Hematopoietic multipotent progenitor cell treated with erythropoietin and hydrocortisone succinate and interleukin-3 and kit ligand, for 6 days (in vitro differentiated cells): ENCODE measurements around the gene ZNF341.
"Not testable (repeated sequence)": the region's sequence is repeated elsewhere in the genome, so short reads cannot be mapped to it uniquely, and the experiment has no call there.

Experiments
- DNase-seq: peaks from one replicate; pipeline ENCODE4 v3.0.0-alpha.2; 2015

The ZNF341 gene

DNA sequence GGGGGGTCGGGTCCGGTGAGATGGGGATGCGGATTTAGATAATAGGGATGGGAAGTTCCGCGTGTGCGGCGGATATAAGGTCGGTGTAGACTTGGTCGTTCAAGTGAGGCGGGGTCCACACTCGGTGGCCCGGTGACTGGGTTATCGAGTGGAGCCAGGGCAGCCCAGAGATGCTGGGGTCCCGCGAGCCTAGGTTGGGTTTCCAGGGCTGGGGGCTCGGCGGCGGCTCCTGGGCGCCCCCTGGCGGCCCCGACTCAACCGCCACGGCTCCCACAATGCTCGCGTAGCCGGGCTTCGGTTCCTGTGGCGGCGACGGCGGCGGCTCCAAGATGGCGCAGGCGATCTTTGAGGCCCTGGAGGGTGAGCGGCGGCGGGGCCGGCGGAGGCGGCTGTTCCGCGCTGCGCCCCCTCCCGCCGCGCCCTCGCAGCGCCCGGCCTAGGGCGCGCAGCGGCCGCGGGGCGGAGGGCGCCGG, at the start of gene ZNF341:
Gene ZNF341, plus strand, starts transcription at position 304 of the 473 bp plus-strand sequence. Its CDS starts 26 bp downstream, at position 330.
- DNase-seq, result peak; percentile 94

DNA sequence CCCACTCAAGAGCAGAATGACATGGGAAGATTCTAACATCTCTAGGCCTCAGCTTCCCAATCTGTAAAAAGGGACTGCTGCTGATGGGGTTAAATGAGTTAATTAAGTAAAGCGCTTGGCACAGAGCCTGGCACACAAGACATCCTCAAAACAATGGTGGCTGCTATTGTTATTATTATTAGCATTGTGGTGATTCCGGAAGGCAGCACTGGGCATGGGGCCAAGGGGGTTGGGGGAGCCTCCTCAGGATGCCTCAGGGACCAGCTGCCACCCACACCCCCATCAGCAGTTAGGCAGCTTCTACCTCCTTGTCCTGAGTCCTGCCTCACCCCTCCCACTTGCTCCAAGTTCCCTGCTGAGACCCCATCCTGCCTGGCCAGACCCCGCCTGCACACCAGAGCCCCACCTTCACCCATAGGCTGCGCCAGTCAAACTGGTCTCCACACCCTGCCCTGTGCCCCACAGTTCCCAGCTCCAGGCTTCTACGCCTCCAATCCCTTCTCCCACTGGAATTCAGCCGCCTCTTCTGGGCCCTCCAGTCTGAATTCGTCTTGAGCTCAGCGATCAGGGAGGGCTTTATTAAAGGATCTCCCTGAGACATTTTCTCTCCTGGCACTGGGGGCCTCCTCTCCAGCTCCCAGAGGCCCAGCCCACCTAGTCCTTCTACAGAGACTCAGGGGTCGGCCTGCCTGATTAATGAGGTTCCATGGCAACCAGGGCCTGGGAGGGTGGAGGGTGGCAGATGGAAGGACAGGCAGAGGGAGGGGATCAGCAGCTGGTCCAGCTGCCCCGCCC, 47.1 kb upstream of the ZNF341 start:
- no peak for DNase-seq

DNA sequence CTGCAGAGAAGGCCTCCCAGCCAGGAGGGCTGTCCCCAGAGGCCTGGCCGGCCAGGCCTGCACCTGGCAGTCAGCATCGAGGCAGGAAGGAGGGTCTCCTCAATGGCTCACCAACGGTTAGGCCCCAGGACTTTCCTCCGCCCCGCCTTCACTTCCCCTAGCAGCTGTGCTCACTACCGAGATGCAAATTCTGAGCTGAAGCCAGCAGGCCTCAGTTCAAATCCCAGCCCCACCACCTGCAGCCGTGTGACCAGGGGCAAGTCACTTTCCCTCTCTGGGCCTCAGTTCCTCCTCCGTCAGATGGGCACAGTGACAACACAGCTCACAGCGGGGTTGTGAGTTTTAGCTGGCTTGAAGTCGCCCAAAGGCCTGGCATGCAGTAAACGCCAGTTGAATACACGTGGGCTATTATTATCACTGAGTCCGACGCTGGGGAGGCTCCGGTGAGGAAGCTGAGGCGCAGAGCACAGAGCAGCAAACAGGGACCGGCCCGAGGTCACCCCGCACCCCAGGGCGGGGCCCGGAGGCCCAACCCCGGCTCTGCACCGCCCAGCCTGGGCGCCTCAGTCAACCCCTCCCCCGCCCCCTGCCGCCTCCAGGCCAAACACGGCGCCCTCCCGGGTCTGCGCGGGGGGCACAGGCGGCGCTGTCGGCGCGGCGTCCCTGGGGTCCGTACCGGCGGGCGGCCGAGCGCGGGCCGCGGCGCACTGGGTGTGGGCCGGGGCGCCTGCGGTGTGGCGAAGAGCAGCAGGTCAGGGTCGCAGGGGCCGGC, 46.3 kb upstream of the ZNF341 start:
- peak; percentile 89 for DNase-seq

DNA sequence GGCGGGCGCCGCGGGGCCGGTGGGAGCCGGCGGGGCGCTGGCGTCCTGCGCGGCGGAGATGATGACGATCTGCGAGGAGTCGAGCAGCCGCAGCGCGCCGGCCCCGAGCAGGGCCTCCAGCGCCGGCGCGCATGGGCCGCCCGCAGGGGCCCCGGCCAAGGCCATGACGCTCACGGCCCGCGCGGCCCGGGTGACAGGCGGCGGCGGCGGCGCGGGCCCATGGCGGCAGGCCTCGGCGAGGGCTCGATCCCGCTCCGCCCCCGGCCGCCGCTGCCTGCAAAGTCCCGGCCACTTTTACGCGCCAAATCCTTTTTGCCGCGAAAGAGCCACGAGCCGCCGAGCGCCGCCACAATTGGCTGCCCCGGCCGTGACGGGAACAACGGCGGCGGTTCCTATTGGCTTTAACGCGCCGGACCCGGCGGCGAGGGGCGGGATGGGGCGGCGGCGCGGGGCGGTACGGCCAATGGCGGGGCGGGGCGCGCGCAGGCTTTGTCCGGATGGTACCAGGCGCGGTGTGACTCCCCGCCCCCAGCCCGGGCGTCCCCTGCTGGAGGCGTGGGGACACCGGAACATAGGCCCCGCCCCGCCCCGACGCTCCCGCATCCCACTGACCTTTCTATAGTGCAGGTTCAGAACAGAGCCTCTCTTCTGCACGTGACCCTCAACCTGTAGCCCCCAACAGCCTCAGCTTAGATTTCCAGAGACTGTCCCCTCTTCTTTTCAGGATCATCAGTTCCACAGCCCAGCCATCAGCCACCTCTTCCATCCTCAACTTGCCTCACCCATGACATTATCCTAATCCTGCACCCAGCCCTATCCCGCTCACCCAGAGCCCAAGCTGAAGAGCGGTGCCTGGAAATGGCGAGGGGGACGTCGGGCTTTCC, 45.5 kb upstream of the ZNF341 start, which contains the start of gene E2F1:
Gene E2F1, minus strand, starts transcription at position 286 of the 884 bp plus-strand sequence. Its CDS starts 121 bp downstream, at position 165.
- peak; percentile 97 for DNase-seq

DNA sequence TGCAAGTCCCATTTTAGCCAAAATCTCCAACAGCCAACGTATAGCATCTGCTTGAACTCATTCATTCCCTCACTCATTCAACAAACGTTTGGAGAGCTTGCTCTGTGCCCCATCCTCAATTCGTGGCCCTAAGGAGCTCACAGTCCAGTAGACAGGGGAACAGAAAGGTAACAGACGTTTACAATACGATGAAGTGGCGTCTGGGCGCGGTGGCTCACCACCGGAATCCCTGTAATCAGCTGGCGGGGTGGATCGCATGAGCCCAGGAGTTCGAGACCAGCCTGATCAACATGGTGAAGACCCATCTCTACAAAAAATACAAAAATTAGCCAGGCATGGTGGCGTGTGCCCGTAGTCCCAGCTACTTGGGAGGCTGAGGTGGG, 44.8 kb upstream of the ZNF341 start:
- DNase-seq, result no peak

DNA sequence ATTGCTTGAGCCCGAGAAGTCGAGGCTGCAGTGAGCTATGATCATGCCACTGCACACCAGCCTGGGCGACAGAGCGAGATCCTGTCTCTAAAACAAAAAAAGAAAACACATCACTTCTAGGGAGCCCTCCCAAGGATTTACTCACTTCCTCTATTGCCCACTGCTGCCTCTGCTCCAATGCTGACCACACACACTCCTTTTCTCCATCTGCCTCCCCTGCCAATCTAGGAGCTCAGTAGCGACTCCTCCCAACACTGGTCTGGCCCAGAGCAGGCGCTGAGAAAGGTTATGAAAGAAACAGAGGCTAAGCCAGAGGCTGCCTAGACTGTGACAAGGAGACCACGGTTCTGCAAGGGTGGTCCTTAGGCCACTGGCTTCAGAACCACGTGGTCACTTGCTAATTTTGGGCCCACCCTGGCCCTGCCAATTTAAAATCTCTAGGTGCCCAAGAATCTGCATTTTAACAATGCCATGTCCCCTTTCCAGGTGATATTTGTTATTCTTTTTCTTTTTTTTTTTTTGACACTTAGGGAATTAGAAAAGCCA, 44.4 kb upstream of the ZNF341 start:
- DNase-seq, result peak; percentile 48

DNA sequence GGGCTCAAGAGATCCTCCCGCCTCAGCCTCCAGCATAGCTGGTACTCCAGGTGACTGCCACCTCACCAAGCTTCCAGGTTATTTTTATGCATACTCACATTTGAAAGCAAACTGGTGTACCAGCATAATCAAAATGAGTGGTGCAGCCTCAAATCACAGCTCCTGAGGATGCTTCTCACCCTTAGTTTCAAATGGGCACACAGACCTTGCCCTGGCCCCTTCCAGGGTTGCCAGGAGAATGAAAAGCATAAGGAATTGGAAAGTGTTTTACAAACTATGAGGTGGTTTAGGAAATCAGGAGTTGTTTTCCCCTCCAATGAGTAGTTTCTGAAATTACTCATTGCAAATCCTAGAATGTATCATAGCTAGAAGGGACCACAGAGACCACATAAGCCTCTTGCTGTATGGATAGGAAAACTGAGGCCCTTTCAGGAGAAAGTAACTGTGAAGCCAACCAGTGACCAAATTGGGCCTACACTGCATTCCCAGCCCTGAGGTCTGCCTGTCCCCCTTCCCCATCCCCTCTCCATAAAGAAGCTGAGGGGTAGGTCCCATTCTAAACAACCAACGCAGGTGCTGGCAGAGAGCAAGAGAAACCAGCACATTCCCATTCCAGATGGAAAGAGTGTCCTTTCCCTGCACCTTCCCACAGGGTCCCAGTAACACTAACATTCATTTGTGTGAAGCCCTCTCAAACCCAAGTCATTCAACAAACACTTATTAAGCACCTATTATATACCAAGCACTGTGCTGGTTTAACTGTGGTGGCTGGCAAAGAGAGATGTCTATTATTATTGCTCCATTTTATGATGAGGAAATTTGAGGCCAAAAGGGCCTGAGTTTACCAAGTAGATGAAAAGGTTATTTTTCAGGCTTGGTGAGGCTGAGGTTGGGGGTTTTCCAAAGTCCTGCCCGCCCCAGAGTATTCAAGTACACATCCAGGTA, 43.5 kb upstream of the ZNF341 start:
- DNase-seq, result no peak

DNA sequence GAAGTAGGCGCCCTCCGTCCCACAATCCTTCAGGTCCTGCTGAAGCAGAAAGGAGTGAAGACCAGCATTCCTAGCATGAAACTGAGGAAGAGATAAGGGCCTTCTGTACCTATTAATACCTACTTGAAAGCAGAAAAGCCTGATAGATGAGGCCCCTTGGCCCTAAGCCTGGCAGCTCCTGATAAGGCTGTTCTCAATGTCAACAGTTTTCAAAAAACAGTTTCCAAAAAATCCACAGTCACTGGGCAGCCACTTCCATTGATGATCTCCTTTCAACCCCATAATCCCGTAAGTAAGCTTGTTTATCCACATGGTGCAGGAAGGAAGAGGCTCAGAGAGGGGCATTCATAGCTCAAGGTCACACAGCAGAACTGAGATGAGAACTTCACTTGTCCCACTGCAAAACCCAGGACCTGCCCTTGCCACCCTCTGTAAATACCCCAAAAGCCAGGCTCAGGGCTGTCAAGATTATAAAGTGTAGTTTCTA, 42.8 kb upstream of the ZNF341 start:
- peak; percentile 88 for DNase-seq

DNA sequence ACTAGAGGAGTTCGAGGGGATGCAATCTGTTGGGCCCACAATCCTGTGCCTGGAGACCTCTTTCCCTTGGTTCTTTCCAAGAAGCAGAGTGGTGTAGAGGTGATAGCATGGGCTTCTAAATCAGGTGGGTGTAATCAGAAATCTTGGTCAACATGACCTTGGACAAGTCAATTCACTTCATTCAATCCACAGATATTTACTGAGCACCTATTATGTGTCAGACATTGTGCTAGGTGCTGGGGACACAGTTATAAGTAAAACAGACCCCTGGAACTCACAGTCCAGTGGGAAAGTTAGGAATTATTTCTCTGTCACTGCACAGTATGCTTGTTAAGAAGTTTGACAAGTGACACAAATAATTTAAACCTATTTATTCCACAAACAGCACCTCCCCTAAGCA, 42.3 kb upstream of the ZNF341 start:
- no peak for DNase-seq

DNA sequence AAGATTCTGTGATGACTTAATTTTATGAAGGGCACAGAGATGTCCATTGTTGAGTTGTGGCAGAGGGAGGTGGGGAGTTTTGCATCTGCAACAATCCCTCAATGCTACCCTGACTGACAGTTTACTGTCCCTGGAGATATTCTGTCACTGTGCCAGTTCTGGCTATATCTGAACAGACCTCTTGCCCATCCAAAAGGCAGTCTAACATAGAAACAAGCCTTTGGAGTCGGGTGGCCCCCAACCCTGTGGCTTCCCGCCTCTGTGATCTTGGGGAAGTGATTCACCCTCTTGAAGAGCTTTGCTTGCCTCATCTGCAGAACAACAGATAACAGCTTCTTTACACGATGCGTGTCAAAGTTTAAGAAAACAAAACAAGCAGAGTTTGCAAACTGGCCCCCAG, 41.8 kb upstream of the ZNF341 start:
- peak; percentile 99 for DNase-seq

DNA sequence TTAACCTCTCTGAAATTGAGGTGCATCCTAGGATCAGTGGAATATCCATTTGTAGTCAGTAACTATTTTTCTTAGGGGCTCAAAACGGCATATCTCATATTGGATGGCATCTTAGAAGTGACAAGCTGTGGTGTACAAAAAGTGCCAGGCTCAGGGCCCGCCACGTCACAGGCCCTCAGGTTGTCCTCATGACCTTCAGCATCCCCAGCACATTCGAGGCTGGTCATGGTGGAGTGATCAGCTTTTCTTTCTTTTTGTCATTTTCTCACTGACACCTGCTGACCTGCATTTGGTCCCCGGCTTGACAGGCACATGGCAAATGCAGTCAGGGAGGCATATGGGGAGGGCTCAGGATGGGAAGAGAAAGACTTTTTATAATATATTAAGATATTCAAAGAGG, 38.5 kb upstream of the ZNF341 start:
- no peak for DNase-seq

DNA sequence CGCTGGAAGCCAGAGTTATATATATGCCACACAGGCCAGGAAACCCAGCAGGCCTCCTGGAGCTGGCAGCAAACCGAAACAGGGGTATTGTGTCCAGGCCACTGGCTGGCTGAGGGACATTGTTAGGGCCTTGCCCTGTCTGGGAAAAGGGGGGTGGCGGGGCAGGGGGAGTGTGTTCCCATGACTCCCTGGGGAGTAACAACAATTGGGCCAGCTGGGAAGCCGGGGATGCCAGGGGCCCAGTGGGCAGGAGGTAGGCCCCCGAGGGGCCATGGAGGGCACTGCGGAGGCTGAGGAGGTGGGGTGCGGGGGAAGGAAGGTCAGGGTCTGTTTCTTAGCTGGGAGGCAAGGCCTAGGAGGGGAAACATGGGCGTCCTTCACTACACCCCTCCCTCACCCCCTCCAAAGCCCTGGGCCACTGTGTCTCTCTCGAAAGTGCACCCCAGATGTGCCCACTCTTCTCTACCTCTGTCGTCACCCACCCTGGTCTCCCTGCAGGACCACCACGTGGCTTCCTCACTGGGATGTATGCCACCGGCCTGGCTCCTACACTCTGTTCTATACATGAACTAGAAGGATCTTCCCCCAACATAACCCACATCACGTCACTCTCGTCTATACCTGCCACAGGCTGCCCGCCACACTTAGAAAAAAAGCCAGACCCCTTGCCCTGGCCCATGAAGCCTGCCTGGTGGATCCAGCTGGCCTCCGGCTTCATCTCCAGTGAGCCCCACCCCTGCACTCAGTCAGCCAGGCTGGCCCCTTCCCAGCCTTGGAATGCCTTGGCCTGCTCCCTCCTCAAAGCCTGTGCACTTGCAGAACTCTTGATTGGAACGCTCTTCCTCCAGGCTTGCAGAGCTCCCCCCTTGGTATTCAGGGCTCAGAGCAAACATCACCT, 37.8 kb upstream of the ZNF341 start:
- DNase-seq, result no peak

DNA sequence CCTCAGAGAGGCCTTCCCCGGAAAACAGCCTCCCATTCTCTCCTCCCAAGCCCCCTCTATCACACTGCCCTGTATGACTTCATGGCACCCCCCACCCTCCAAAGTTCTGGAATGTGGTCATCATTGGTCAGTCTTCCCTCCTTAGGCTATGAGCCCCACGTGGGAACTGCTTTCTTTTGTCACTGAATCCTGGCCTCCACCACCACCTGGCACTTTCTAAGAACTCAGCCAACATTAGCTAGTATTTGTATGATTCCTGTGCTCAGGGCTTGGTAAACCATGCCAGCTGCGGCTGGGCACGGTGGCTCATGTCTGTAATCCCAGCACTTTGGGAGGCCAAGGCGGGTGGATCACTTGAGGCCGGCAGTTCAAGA, 37.2 kb upstream of the ZNF341 start:
- no peak for DNase-seq

DNA sequence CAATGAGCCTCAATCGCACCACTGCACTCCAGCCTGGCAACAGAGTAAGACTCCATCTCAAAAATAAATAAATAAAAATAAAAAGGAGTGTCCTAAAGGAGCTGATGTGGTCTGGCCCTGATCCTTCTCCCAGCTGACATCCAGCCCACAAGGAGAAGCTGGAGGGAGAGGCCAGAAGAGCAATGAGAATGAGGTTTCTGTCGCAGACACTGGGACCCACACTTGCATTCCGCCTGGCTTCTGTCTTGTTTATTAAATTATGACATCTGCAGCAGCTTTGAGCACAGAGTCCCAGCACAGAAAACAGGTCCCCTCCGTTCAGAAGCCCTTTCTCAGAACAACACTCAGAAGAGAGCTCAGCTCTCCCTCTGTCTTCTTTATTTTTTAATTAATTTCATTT, 35.3 kb upstream of the ZNF341 start:
- DNase-seq, result no peak

DNA sequence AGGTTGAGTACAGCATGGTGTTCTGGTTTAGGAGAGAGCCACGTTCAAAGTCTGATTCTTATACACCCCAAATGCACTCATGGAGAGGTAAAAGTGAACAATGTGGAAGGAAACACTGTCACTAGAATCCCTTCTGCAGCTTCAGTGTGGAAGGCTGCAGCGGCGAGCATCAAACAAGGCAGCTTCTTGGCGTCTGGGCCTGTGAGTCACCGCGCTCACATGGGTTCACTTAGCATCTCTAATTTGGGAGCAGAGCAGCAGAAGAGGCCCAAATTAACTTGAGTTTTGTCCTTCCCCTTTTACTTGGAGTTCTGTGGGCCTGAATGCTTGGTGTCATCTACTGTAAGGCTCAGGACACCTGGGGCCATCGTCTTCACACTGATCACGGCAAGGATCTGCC, 34.7 kb upstream of the ZNF341 start:
- DNase-seq, result no peak

DNA sequence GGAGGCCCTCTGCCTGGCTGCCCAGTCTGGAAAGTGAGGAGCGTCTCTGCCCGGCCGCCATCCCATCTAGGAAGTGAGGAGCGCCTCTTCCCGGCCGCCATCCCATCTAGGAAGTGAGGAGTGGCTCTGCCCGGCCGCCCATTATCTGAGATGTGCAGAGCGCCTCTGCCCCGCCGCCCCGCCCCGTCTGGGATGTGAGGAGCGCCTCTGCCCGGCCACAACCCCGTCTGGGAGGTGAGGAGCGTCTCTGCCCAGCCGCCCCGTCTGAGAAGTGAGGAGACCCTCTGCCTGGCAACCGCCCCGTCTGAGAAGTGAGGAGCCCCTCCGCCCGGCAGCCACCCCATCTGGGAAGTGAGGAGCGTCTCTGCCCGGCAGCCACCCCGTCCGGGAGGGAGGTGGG, 32.8 kb upstream of the ZNF341 start:
- DNase-seq, result not testable (repeated sequence)

DNA sequence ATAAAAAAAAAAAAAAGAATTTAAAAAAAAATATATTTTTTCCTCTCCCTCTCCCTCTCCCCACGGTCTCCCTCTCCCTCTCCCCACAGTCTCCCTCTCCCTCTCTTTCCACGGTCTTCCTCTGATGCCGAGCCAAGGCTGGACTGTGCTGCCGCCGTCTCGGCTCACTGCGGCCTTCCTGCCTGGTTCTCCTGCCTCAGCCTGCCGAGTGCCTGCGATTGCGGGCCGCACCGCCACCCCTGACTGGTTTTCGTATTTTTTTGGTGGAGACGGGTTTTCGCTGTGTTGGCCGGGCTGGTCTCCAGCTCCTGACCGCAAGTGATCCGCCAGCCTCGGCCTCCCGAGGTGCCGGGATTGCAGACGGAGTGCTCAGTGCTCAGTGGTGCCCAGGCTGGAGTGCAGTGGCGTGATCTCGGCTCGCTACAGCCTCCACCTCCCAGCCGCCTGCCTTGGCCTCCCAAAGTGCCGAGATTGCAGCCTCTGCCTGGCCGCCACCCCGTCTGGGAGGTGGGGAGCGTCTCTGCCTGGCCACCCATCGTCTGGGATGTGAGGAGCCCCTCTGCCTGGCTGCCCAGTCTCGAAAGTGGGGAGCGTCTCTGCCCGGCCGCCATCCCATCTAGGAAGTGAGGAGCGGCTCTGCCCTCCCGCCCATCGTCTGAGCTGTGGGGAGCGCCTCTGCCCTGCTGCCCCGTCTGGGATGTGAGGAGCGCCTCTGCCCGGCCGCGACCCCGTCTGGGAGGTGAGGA, 30.9 kb upstream of the ZNF341 start:
- DNase-seq, result not testable (repeated sequence)

DNA sequence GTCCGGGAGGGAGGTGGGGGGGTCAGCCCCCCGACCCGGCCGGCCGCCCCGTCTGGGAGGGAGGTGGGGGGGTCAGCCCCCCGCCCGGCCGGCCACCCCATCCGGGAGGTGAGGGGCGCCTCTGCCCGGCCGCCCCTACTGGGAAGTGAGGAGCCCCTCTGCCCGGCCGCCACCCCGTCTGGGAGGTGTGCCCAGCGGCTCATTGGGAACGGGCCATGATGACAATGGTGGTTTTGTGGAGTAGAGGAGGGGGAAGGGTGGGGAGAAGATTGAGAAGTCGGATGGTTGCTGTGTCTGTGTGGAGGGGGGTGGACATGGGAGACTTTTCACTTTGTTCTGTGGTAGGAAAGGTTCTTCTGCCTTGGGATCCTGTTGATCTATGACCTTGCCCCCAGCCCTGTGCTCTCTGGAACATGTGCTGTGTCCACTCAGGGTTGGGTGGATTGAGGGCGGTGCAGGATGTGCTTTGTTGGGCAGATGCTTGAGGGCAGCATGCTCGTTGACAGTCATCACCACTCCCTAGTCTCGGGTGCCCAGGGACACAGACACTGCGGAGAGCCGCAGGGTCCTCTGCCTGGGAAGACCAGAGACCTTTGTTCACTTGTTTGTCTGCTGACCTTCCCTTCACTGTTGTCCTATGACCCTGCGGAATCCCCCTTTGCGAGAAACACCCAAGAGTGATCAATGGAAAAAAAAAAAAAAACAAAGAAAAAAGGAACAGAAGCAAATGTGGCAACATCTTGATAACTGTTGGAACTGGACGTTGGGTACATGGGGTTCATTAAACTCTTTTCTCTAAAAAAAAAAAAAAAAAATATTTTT, 30.0 kb upstream of the ZNF341 start:
- DNase-seq, result no peak

DNA sequence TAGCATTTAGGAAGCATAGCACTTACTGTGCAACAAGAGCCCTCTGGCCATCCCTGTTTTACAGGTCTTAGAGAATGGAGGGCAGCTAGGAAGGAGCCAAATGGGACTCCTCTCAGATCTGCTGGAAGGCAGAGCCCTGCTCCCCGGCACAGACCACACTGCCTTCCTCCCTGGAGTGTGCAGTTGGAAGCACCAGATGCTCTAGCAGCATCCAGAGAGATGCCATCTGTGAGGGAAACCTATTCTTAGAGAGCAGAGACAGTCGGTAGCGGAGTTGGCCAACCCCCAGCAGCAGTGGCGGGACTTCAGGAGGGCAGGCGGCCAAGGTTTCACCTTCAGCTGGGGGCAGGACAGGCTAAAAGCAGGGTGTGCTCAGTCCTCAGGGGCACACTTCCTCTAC, 28.9 kb upstream of the ZNF341 start:
- DNase-seq, result no peak
